Omental fat pad (tissue), 4 donors: ENCODE data around the gene FTSJ3. TPM values are rescaled to one million over a fixed set of nuclear protein-coding genes. Genes with fewer than 3 reads are reported as not detected.
"Not testable (repeated sequence)": the region's sequence is repeated elsewhere in the genome, so short reads cannot be mapped to it uniquely, and the experiment has no call there.

ENCODE experiments used
- ATAC-seq: fragments of 150-250 bp; one replicate; pipeline ENCODE4 v1.9.1; 2016; ENCODE audit warnings: mild to moderate bottlenecking, moderate library complexity; ENCODE audit not compliant: low FRiP score
- DNase-seq: peaks from one replicate; pipeline ENCODE4 v3.0.0-alpha.2; 2019; ENCODE audit warnings: low spot score
- total RNA-seq, 4 donors: library from RNA; depleted of rRNA; stranded (reverse); fragments of >200 nt; gene quantifications; one replicate each; pipeline ENCODE4 v1.1.0, GENCODE V29; 2016
- TF ChIP-seq, protein P1 (sequence below), 3 donors: fragments of 450-650 bp; IDR thresholded peaks; one replicate each; pipeline ENCODE4 v1.5.1; 2016 to 2017; ENCODE audit warnings: antibody characterized with exemption in 3 of 3, mild to moderate bottlenecking in 3 of 3, moderate library complexity in 2 of 3

Gene FTSJ3
- total RNA-seq, 4 donors from 2014 or later: 39.1 to 46.4 (median 40.4) TPM

DNA sequence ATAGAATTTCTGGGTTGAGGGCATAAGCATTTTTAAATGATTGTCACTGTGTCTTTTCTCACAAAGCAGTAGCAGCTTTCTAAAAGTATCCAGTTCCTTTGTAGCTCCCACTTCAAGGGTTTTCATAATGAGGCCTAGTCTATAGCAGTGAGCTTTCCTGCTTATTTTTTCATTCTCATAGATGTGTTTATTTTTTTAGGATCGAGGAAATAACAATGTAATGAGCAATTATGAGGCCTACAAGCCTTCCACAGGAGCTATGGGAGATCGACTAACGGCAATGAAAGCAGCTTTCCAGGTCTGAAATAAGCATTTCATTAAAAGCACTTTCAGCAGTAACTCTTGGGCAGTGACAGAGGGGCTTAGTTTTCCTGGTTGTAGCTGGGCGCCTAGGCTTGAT is 10.8 kb downstream of the FTSJ3 start:
- ATAC-seq: no peak
- TF ChIP-seq, protein P1, sequence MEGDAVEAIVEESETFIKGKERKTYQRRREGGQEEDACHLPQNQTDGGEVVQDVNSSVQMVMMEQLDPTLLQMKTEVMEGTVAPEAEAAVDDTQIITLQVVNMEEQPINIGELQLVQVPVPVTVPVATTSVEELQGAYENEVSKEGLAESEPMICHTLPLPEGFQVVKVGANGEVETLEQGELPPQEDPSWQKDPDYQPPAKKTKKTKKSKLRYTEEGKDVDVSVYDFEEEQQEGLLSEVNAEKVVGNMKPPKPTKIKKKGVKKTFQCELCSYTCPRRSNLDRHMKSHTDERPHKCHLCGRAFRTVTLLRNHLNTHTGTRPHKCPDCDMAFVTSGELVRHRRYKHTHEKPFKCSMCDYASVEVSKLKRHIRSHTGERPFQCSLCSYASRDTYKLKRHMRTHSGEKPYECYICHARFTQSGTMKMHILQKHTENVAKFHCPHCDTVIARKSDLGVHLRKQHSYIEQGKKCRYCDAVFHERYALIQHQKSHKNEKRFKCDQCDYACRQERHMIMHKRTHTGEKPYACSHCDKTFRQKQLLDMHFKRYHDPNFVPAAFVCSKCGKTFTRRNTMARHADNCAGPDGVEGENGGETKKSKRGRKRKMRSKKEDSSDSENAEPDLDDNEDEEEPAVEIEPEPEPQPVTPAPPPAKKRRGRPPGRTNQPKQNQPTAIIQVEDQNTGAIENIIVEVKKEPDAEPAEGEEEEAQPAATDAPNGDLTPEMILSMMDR (IDR thresholded peaks at IDR 0.05): no peak
- no peak for DNase-seq

DNA sequence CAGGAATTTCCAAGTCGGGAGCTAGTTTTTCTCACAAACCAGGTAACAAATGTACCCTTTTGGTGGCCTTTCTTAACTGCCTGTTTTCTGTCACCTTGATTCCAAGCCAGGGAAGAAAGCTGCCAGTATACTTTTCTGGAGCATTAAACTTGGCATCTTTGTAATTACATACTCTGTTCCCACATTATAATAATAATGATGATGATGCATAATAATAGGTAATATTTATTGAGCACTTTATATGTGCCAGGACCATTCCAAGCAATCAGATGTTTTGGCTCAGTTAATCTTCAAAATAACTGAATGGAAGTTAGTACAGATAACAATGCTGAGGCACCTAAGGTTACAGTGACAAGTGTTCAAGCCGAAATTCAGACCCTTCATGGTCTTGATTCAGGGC is 11.3 kb downstream of the FTSJ3 start:
- DNase-seq (no peak), ATAC-seq (no peak)

DNA sequence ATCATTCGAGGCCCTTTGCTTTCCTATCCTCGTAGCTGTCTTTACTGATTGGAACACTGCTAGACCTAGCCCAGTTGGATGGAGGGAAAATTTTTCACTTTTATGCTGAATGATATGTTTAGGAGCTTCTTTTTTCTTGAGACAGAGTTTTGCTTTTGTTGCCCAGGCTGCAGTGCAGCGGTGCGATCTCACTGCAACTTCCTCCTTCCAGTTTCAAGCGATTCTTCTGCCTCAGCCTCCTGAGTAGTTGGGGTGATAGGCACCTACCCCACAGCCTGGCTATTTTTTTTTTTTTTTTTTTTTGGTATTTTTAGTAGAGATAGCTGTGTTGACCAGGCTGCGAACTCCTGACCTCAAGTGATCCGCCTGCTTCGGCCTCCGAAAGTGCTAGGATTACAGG is 17.5 kb downstream of the FTSJ3 start:
- DNase-seq (no peak), ATAC-seq (no peak)
- TF ChIP-seq, protein P1 (IDR thresholded peaks at IDR 0.05): no peak

More for the DNA sequence above, 11.3 kb downstream of the FTSJ3 start:
- TF ChIP-seq, protein P1 (IDR thresholded peaks at IDR 0.05): no peak

DNA sequence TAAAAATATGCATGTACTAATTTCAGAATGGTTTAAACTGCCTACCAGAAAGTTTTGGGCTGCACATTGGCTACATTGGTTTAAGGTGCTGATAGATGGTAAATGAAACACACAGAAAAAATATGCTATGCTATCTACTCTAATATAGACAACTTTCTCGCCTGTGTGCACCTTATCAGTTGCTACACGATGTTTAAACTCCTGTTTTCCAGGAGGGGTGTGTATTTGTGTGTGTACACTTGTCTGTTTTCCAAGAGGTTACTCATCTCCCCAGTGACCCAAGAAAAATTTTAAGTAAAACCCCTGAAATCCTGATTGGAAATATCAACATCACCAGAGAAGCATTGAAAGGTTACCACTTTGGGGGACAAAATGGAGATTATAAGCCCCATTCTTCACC is 21.9 kb downstream of the FTSJ3 start:
- DNase-seq (no peak), ATAC-seq (no peak)
- TF ChIP-seq, protein P1 (IDR thresholded peaks at IDR 0.05): no peak

DNA sequence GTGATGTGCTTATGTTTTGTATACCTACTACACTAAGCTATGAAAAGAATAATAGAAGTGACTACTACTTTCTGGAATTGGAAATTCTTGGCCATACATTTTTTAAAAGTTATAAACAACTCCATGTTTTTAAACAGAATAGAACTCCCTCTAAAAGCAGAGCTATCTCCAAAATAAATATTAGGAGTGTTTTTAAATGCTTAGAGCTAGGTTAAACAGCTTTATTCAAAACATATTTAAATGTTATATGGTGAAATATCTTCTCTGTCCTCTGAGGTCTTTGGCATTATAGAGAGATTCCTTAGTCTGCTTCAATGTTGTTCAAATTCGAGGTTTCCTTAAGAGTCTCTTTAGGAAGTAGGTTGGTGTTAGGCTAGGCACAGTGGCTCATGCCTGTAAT is 23.1 kb downstream of the FTSJ3 start:
- TF ChIP-seq, protein P1 (IDR thresholded peaks at IDR 0.05): no peak

DNA sequence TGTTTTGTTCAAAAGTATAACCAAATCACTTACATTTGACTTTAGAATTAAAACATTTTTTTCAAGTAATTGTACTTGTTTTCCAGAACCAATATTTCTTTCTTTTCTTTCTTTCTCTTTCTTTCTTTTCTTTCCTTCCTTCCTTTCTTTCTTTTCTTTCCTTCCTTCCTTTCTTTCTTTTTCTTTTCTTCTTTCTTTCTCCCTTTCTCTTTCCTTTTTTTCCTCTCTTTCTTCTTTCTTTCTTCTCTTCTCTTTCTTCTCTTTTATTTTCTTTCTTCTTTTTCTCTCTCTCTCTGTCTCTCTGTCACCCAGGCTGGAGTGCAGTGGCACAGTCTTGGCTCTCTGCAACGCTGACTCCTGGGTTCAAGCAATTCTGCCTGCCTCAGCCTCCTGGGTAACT is 26.7 kb downstream of the FTSJ3 start:
- TF ChIP-seq, protein P1 (IDR thresholded peaks at IDR 0.05): no peak
- ATAC-seq: no peak
- DNase-seq: no peak

More for the DNA sequence above, 23.1 kb downstream of the FTSJ3 start:
- DNase-seq (no peak), ATAC-seq (no peak)

DNA sequence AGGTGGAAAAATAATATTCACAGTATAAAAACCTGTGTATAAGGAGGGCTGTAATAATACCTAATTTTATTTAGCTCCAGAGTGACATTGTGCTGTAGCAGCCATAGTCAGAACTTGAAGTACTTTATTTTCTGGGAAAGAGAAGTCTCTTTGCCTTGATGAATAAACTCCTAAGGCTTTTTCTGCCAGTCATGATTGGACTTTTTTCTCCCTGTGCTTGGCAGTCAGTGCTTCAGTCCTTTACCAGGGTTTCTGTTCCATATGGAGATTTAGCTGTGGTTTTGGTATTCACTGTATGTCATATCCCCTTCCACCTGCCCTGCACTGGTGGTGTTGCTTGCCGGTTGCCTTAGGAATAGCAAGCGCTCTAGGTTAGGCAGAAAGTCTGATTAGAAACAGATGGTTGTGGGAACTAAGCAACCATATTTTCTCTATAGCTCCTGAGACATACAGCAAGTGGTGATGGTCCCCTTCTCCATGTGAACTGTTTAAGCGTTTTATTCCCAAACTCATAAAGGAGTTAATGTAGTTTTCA is 28.8 kb downstream of the FTSJ3 start:
- DNase-seq: no peak
- ATAC-seq: no peak
- TF ChIP-seq, protein P1 (IDR thresholded peaks at IDR 0.05): no peak

DNA sequence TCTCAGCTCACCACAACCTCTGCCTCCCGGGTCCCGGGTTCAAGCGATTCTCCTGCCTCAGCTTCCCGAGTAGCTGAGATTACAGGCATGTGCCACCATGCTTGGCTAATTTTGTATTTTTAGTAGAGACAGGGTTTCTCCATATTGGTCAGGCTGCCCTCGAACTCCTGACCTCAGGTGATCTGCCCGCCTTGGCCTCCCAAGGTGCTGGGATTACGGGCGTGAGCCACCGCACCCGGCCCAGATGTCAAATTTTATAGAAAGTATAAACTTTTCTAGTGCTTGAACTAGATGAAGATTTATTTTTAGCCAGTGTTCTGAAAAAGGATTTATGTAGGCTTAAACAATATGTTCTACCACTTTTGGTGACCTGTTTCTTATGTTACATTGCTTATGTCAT is 31.1 kb downstream of the FTSJ3 start:
- ATAC-seq: not testable (repeated sequence)

More for the DNA sequence above, 31.1 kb downstream of the FTSJ3 start:
- DNase-seq: not testable (repeated sequence)
